Common myeloid progenitor, CD34-positive (primary cell): ENCODE measurements around the gene AMMECR1.

ENCODE experiments used
- CTCF ChIA-PET: fragments of 350-600 bp; sonication (Branson Sonifier 250); formaldehyde crosslinking; loops from one replicate; lab custom pipeline; 2021; ENCODE audit warnings: antibody characterized with exemption; lab: Charles Lee
- POLR2A ChIA-PET: fragments of 350-600 bp; sonication (Branson Sonifier 250); formaldehyde crosslinking; loops from one replicate; lab custom pipeline; 2021; ENCODE audit warnings: antibody characterized with exemption; lab: Charles Lee
- DNase-seq, 3 donors: peaks; one replicate each; pipeline versions ENCODE4 v3.0.0 to v3.0.0-alpha.2; 2013
- H3K27ac ChIP-seq, 2 experiments: 1 replicate in 1 of 2; 2 replicates in 1 of 2; pipeline ENCODE4 v1.7.0; 2013; ENCODE audit warnings: inconsistent platforms in 2 of 2, low read length in 2 of 2, mild to moderate bottlenecking in 2 of 2, low read depth in 1 of 2, moderate library complexity in 1 of 2; ENCODE audit not compliant: severe bottlenecking in 2 of 2, insufficient read depth in 1 of 2, poor library complexity in 1 of 2
- H3K27me3 ChIP-seq, 5 experiments: replicated peaks in 2 of 5; 1 replicate in 3 of 5; 2 replicates in 2 of 5; pipeline versions ENCODE4 v1.6.1 to v1.7.0; 2013; ENCODE audit warnings: low read length in 4 of 5, mild to moderate bottlenecking in 2 of 5, moderate library complexity in 2 of 5, inconsistent platforms in 1 of 5; ENCODE audit not compliant: insufficient read depth in 5 of 5, control insufficient read depth in 4 of 5
- H3K36me3 ChIP-seq, 4 experiments: 1 replicate in 2 of 4; 2 replicates in 2 of 4; pipeline versions ENCODE4 v1.6.1 to v1.7.0; 2013; ENCODE audit warnings: low read length in 3 of 4, control low read depth in 1 of 4, mild to moderate bottlenecking in 1 of 4; ENCODE audit not compliant: control insufficient read depth in 4 of 4, insufficient read depth in 4 of 4
- H3K4me1 ChIP-seq, 4 experiments: 1 replicate in 3 of 4; 2 replicates in 1 of 4; pipeline versions ENCODE4 v1.6.1 to v1.7.1; 2013; ENCODE audit warnings: low read length in 3 of 4, mild to moderate bottlenecking in 3 of 4, control low read depth in 1 of 4, inconsistent platforms in 1 of 4, moderate library complexity in 1 of 4; ENCODE audit not compliant: control insufficient read depth in 4 of 4, insufficient read depth in 4 of 4; ENCODE audit errors: control extremely low read depth in 1 of 4
- H3K4me3 ChIP-seq, 7 experiments: 1 replicate in 4 of 7; 2 replicates in 3 of 7; pipeline versions ENCODE4 v1.5.1 to v1.7.0; 2013; ENCODE audit warnings: mild to moderate bottlenecking in 7 of 7, low read length in 6 of 7, moderate library complexity in 6 of 7, inconsistent platforms in 2 of 7, low read depth in 2 of 7, control low read depth in 1 of 7; ENCODE audit not compliant: insufficient read depth in 4 of 7, control insufficient read depth in 1 of 7; ENCODE audit errors: extremely low read depth in 1 of 7
- H3K9me3 ChIP-seq, 5 experiments: 1 replicate in 4 of 5; 2 replicates in 1 of 5; pipeline versions ENCODE4 v1.6.1 to v1.7.1; 2013; ENCODE audit warnings: low read length in 4 of 5, mild to moderate bottlenecking in 2 of 5, inconsistent platforms in 1 of 5, low read depth in 1 of 5, moderate library complexity in 1 of 5; ENCODE audit not compliant: control insufficient read depth in 4 of 5, insufficient read depth in 2 of 5; ENCODE audit errors: control extremely low read depth in 1 of 5
- WGBS: methylation state at CpG from one replicate; pipeline ENCODE4 v1.1.5; 2013; ENCODE audit not compliant: insufficient coverage; 5-methylcytosine and 5-hydroxymethylcytosine counted together

AMMECR1 gene

DNA sequence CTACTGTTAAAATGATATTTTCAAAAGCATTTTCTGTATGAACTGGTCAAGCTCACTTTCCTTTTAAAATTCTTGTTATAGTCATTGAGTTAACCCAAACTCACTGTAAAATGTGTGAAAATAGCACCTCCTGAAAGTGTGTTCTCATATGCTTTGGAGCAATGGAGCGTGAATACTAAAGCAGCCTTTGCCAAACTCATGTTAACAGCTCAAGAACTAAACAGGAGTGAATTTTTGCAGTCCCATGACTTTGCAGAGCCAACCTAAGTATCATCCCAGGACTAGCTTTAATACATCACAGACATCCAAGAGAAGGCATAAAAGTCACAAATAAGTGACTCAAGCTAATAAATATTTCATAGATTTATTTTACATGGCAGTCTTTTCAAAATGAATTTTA, 2.3 kb downstream of the AMMECR1 start:
- H3K27me3 ChIP-seq, result peaks cover 0 to 5% (median 0%) of the 10 kb centered on the region in 5 experiments
- peaks cover 4 to 10% (median 8%) of the 10 kb centered on the region in 4 experiments for H3K4me1 ChIP-seq
- ChIA-PET POLR2A (no interaction called here), CTCF (interaction anchor here (0.6 kb wide), 1 partner anchor 69 kb away, joined by 3 read pairs; no protein-coding TSS in a partner anchor)
- no peak overlapping the region for H3K4me3 ChIP-seq
- WGBS, result 86% methylated on average over 1 of the region's 1 CpG
- H3K9me3 ChIP-seq, result no peaks in the 10 kb centered on the region
- no peak for DNase-seq
- no peak overlapping the region for H3K27ac ChIP-seq
- no peaks in the 10 kb centered on the region for H3K36me3 ChIP-seq

DNA sequence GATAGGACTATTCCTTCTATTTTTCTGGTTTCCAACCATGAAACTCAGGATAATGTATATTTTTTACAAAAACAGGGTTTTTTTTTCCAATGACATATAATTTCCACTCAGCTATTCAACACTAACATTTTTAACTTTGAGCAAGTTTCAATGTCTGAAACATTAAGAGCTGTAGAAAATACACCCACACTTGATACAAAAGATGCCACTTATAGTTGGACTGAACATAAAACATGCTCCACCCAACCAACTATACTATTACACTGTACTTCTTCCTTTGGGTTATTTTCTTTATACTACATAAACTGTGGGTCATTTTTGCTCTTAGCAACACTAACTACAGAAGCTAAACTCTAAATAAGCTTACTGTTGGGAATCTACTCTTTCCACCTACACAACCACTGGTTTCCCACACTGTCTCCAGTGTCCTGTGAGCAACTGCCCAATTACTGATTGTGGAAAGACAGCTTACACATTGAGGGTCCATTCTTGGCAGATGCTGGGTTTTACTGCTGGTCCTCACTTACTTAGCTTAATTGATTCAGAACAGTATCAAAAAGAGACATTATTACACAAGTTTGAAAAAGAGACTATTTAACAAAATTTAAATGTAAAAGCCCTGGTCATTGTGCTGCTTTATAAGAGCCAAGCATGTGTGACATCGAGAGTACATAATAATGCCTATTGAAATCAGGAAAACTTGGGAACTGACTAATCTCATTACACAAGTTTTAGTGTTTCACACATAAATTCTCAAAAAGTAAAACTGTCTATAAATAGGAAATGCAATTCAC, 6.3 kb downstream of the AMMECR1 start:
- ChIA-PET POLR2A (no interaction called here), CTCF (no interaction called here)
- Histone ChIP-seq H3K4me3 (no peak overlapping the region), H3K27ac (no peak overlapping the region), H3K4me1 (peaks cover 0 to 8% (median 4%) of the 10 kb centered on the region in 4 experiments), H3K27me3 (no peaks in the 10 kb centered on the region), H3K9me3 (no peaks in the 10 kb centered on the region), H3K36me3 (no peaks in the 10 kb centered on the region)
- 60% methylated on average over 1 of the region's 1 CpG for WGBS
- DNase-seq, result no peak

- Histone ChIP-seq H3K4me3 (no peak overlapping the region), H3K27me3 (no peaks in the 10 kb centered on the region), H3K9me3 (no peaks in the 10 kb centered on the region), H3K4me1 (peaks cover 0 to 3% (median 1%) of the 10 kb centered on the region in 4 experiments), H3K27ac (no peak overlapping the region), H3K36me3 (no peaks in the 10 kb centered on the region)
- CTCF ChIA-PET, result interaction anchor here (1.3 kb wide), 1 partner anchor 16 kb away, joined by 4 read pairs; no protein-coding TSS in a partner anchor
- no CpG with 5 or more reads among the region's 1 CpG for WGBS
- peak in 2 of 3 donors; percentile 25 to 34 for DNase-seq
- POLR2A ChIA-PET, result no interaction called here
These were observed 7.0 kb downstream of the AMMECR1 start for GRCh38 chrX:110310896-110311295.

GRCh38 chrX:110310000-110310790, 7.7 kb downstream of the AMMECR1 start:
- CTCF ChIA-PET, result interaction anchor here (1.3 kb wide), 1 partner anchor 15 kb away, joined by 4 read pairs; no protein-coding TSS in a partner anchor
- Histone ChIP-seq H3K27ac (no peak overlapping the region), H3K4me1 (no peaks in the 10 kb centered on the region), H3K9me3 (no peaks in the 10 kb centered on the region), H3K27me3 (no peaks in the 10 kb centered on the region), H3K36me3 (no peaks in the 10 kb centered on the region), H3K4me3 (no peak overlapping the region)
- no CpG with 5 or more reads among the region's 1 CpG for WGBS
- no peak for DNase-seq
- POLR2A ChIA-PET, result no interaction called here

- Histone ChIP-seq H3K27me3 (peaks cover 0 to under 1% (median 0%) of the 10 kb centered on the region in 5 experiments), H3K27ac (no peak overlapping the region), H3K4me1 (no peaks in the 10 kb centered on the region), H3K9me3 (no peaks in the 10 kb centered on the region), H3K36me3 (no peaks in the 10 kb centered on the region), H3K4me3 (no peak overlapping the region)
- no CpG with 5 or more reads among the region's 2 CpGs for WGBS
- CTCF ChIA-PET, result no interaction called here
- DNase-seq, result no peak
- POLR2A ChIA-PET, result no interaction called here
These were observed 9.7 kb downstream of the AMMECR1 start for GRCh38 chrX:110308220-110308619.

DNA sequence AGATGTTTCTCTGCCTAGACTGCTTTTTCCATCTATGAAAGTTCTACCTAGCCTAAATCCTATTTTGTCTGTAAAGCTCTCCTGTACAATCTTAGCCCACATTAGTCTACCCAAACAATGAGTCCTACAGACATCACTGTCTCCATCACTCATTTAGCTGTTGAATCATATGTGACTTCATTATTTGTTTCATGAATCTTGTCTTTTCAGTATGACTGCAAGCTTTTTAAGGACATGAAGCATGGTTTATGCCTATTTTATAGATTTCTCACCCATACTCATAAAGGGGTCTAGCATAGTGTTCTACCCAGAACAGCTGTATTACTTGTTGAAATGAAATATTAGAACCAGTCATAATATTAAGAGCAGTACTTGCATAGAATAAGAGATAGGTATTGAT, 13.0 kb downstream of the AMMECR1 start:
- POLR2A ChIA-PET, result no interaction called here
- DNase-seq, result no peak
- CTCF ChIA-PET, result no interaction called here
- Histone ChIP-seq H3K36me3 (no peaks in the 10 kb centered on the region), H3K27me3 (peaks cover 0 to 4% (median 0%) of the 10 kb centered on the region in 5 experiments), H3K9me3 (no peaks in the 10 kb centered on the region), H3K4me3 (no peak overlapping the region), H3K4me1 (no peaks in the 10 kb centered on the region), H3K27ac (no peak overlapping the region)

- no peaks in the 10 kb centered on the region for H3K9me3 ChIP-seq
- ChIA-PET CTCF (no interaction called here), POLR2A (no interaction called here)
- no peak for DNase-seq
- no peak overlapping the region for H3K27ac ChIP-seq
- H3K27me3 ChIP-seq, result peaks cover 0 to 4% (median 0%) of the 10 kb centered on the region in 5 experiments
- H3K36me3 ChIP-seq, result no peaks in the 10 kb centered on the region
- no peaks in the 10 kb centered on the region for H3K4me1 ChIP-seq
- H3K4me3 ChIP-seq, result no peak overlapping the region
- 100% methylated on average over 1 of the region's 1 CpG for WGBS
These were observed 13.5 kb downstream of the AMMECR1 start for GRCh38 chrX:110304371-110304770.
